T1000 (cell line): ENCODE measurements around the gene CD99L2.

ENCODE experiments used
- DNase-seq: peaks from one replicate; lab custom pipeline; 2025; ENCODE audit warnings: mixed read lengths; lab: John Stamatoyannopoulos, UW

CD99L2 gene

GRCh38 chrX:150781677-150782076 is 116.8 kb downstream of the CD99L2 start:
- no peak for DNase-seq

- DNase-seq: no peak
These were observed 119.1 kb downstream of the CD99L2 start for GRCh38 chrX:150779385-150779784.

- DNase-seq: no peak
These were observed 121.0 kb downstream of the CD99L2 start for GRCh38 chrX:150777328-150777992.

GRCh38 chrX:150775569-150776350 is 122.7 kb downstream of the CD99L2 start:
- no peak for DNase-seq

- no peak for DNase-seq
These were observed 123.5 kb downstream of the CD99L2 start for GRCh38 chrX:150774798-150775568.

- no peak for DNase-seq
These were observed 124.8 kb downstream of the CD99L2 start for GRCh38 chrX:150773634-150774033.

GRCh38 chrX:150773117-150773516 is 125.4 kb downstream of the CD99L2 start:
- no peak for DNase-seq

- peak; percentile 27 for DNase-seq
These were observed 126.1 kb downstream of the CD99L2 start for GRCh38 chrX:150772150-150772970.

GRCh38 chrX:150771116-150771515 is 127.4 kb downstream of the CD99L2 start:
- DNase-seq: no peak

- DNase-seq: no peak
These were observed 127.8 kb downstream of the CD99L2 start for GRCh38 chrX:150770623-150771022.

GRCh38 chrX:150769408-150769807 is 129.1 kb downstream of the CD99L2 start:
- DNase-seq: no peak

- DNase-seq: no peak
These were observed 129.8 kb downstream of the CD99L2 start for GRCh38 chrX:150768580-150769190.

- no peak for DNase-seq
These were observed 130.4 kb downstream of the CD99L2 start for GRCh38 chrX:150768132-150768485.

GRCh38 chrX:150767475-150768131 is 130.9 kb downstream of the CD99L2 start:
- DNase-seq: no peak

- DNase-seq: no peak
These were observed 131.4 kb downstream of the CD99L2 start for GRCh38 chrX:150767045-150767395.

- DNase-seq: no peak
These were observed 132.0 kb downstream of the CD99L2 start for GRCh38 chrX:150766351-150767044.

- DNase-seq: no peak
These were observed 132.6 kb downstream of the CD99L2 start for GRCh38 chrX:150765782-150766350.

GRCh38 chrX:150765237-150765636 is 133.2 kb downstream of the CD99L2 start:
- no peak for DNase-seq

GRCh38 chrX:150763810-150764209 is 134.7 kb downstream of the CD99L2 start:
- no peak for DNase-seq

- no peak for DNase-seq
These were observed 135.1 kb downstream of the CD99L2 start for GRCh38 chrX:150763303-150763797.
